ENCODE results near the gene SIGMAR1.

Gene SIGMAR1

GRCh38 chr9:34651321-34651720, 13.7 kb upstream of the SIGMAR1 start:
- H3K4me3 ChIP-seq (ENCODE audit: low read depth, low read length) = peak overlapping the region; percentile 35

DNA sequence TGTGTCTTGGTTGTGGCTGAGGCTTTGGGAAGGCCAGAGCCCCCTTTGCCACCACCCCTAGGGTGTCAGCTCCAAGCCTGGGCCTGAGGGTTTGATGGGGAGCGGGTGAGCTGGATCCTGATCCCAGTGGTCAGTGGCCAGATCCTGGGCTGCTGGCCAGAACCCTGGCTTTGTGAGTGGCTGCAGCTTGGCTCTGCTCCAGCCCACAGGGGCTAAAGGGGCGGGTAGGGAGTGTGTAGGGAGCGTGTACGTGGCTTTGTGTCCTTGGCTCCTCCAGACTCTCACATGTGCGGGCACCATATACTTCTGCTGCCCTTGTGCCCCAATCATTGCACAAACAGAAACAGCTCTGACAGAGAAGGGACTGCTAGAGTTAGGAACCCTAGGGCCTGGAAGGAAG, 13.2 kb upstream of the SIGMAR1 start:
- in situ Hi-C loops (cut with HindIII; ENCODE audit: low sequenced_read_pairs) = no loop called here
- no peak overlapping the region for H3K4me3 ChIP-seq (ENCODE audit: low read depth, low read length)
- peak; percentile 31 for DNase-seq (ENCODE audit: low read depth)
- no peak for TF ChIP-seq CTCF (IDR thresholded peaks at IDR 0.05; ENCODE audit: low read depth, low read length, missing control alignments)

More at GRCh38 chr9:34651321-34651720, 13.7 kb upstream of the SIGMAR1 start:
- no peak for TF ChIP-seq CTCF (IDR thresholded peaks at IDR 0.05; ENCODE audit: low read depth, low read length, missing control alignments)
- DNase-seq (ENCODE audit: low read depth) = peak; percentile 23
- in situ Hi-C loops (cut with HindIII; ENCODE audit: low sequenced_read_pairs) = no loop called here

GRCh38 chr9:34648673-34649072, 11.1 kb upstream of the SIGMAR1 start:
- no peak overlapping the region for H3K4me3 ChIP-seq (ENCODE audit: low read depth, low read length)
- no peak for DNase-seq (ENCODE audit: low read depth)
- no peak for TF ChIP-seq CTCF (IDR thresholded peaks at IDR 0.05; ENCODE audit: low read depth, low read length, missing control alignments)
- in situ Hi-C loops (cut with HindIII; ENCODE audit: low sequenced_read_pairs) = no loop called here

DNA sequence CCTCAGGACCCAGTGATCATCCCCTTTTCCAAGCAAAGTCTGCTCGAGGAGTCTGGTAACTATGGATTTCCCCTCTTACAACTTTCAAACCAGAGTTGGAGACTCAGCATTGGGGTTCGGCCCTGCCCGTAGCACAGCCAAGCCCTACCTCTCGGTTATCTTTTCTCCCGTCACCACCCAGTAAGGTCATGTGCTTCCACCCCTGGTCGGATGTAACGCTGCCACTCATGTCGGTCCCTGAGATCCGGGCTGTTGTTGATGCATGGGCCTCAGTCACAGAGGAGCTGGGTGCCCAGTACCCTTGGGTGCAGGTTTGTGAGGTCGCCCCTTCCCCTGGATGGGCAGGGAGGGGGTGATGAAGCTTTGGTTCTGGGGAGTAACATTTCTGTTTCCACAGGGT, 10.1 kb upstream of the SIGMAR1 start:
- in situ Hi-C loops (cut with HindIII; ENCODE audit: low sequenced_read_pairs) = no loop called here
- DNase-seq (ENCODE audit: low read depth) = no peak
- no peak for TF ChIP-seq CTCF (IDR thresholded peaks at IDR 0.05; ENCODE audit: low read depth, low read length, missing control alignments)
- H3K4me3 ChIP-seq (ENCODE audit: low read depth, low read length) = peak overlapping the region; percentile 54

GRCh38 chr9:34647084-34647403, 9.5 kb upstream of the SIGMAR1 start:
- in situ Hi-C loops (cut with HindIII; ENCODE audit: low sequenced_read_pairs) = no loop called here
- TF ChIP-seq CTCF (IDR thresholded peaks at IDR 0.05; ENCODE audit: low read depth, low read length, missing control alignments) = no peak
- peak overlapping the region; percentile 54 for H3K4me3 ChIP-seq (ENCODE audit: low read depth, low read length)
- no peak for DNase-seq (ENCODE audit: low read depth)

- peak within 1 kb of the TSS; percentile 54 for H3K4me3 ChIP-seq (ENCODE audit: low read depth, low read length)
- in situ Hi-C loops (cut with HindIII; ENCODE audit: low sequenced_read_pairs) = no loop called here
- peak; percentile 23 for DNase-seq (ENCODE audit: low read depth)
- peak; percentile 67 for TF ChIP-seq CTCF (IDR thresholded peaks at IDR 0.05; ENCODE audit: low read depth, low read length, missing control alignments)
Measured at GRCh38 chr9:34646211-34647083, 8.9 kb upstream of the SIGMAR1 start, which contains the start of gene GALT. TSS of gene GALT (plus strand) at chr9:34646675. CDS start at chr9:34646705, 30 bp downstream.
